Activated CD8-positive, alpha-beta memory T cell treated with anti-CD3 and anti-CD28 coated beads, Interleukin-2, amount 50 U/mL, for 48 hours (primary cell): ENCODE measurements around the gene CACNA1D.
A peak's percentile ranks its signal among the peaks of the same experiment; 100 is the strongest.

Source experiments
- DNase-seq: peaks from one replicate; pipeline ENCODE4 v3.0.0-alpha.2; 2020

Gene CACNA1D

GRCh38 chr3:53799338-53799865 is 305.0 kb downstream of the CACNA1D start:
- DNase-seq, result no peak

- no peak for DNase-seq
These were observed 305.9 kb downstream of the CACNA1D start for GRCh38 chr3:53800041-53800906.

GRCh38 chr3:53801319-53801718 is 306.9 kb downstream of the CACNA1D start:
- no peak for DNase-seq

GRCh38 chr3:53802256-53802880 is 308.0 kb downstream of the CACNA1D start:
- DNase-seq, result no peak

GRCh38 chr3:53803124-53803815 is 308.9 kb downstream of the CACNA1D start:
- DNase-seq, result no peak

- DNase-seq, result no peak
These were observed 309.6 kb downstream of the CACNA1D start for GRCh38 chr3:53803816-53804695.

GRCh38 chr3:53804697-53805462 is 310.5 kb downstream of the CACNA1D start:
- DNase-seq, result no peak

GRCh38 chr3:53805463-53806159 is 311.2 kb downstream of the CACNA1D start:
- DNase-seq, result no peak

- no peak for DNase-seq
These were observed 312.0 kb downstream of the CACNA1D start for GRCh38 chr3:53806182-53807116.

GRCh38 chr3:53807117-53807810 is 312.9 kb downstream of the CACNA1D start:
- no peak for DNase-seq

- no peak for DNase-seq
These were observed 314.1 kb downstream of the CACNA1D start for GRCh38 chr3:53808496-53808895.

- no peak for DNase-seq
These were observed 314.9 kb downstream of the CACNA1D start for GRCh38 chr3:53809267-53809666.

GRCh38 chr3:53809764-53810400 is 315.5 kb downstream of the CACNA1D start:
- DNase-seq, result no peak

GRCh38 chr3:53811143-53811927 is 316.9 kb downstream of the CACNA1D start:
- DNase-seq, result peak; percentile 25

- DNase-seq, result peak; percentile 12
These were observed 318.0 kb downstream of the CACNA1D start for GRCh38 chr3:53812434-53812833.

- peak; percentile 15 for DNase-seq
These were observed 318.8 kb downstream of the CACNA1D start for GRCh38 chr3:53813229-53813628.

- no peak for DNase-seq
These were observed 319.5 kb downstream of the CACNA1D start for GRCh38 chr3:53813876-53814275.

GRCh38 chr3:53815067-53815466 is 320.7 kb downstream of the CACNA1D start:
- DNase-seq, result peak; percentile 28
